Gastroesophageal sphincter (tissue), 4 donors: ENCODE data around the gene SLFNL1. TPM values are rescaled to one million over a fixed set of nuclear protein-coding genes. Genes with fewer than 3 reads are reported as not detected.

Experiments used
- ATAC-seq: fragments of 150-250 bp; one replicate; pipeline ENCODE4 v1.9.1; 2016; ENCODE audit warnings: mild to moderate bottlenecking, moderate library complexity
- H3K27ac ChIP-seq, 4 donors: fragments of 200-600 bp; sonication (generic) in 3 of 4; 1 replicate in 3 of 4; 2 replicates in 1 of 4; pipeline ENCODE4 v1.5.1; 2016 to 2019
- H3K27me3 ChIP-seq: fragments of 200-600 bp; sonication (generic); one replicate; pipeline ENCODE4 v1.5.1; 2019
- H3K36me3 ChIP-seq, 2 donors: fragments of 200-600 bp; sonication (generic); one replicate each; pipeline ENCODE4 v1.5.1; 2019; ENCODE audit warnings: control low read depth in 1 of 2
- H3K4me1 ChIP-seq, 3 donors: fragments of 200-600 bp; sonication (generic); 1 replicate in 2 of 3; 2 replicates in 1 of 3; pipeline ENCODE4 v1.5.1; 2016 to 2019; ENCODE audit warnings: control low read depth in 2 of 3
- H3K4me3 ChIP-seq, 2 donors: fragments of 200-600 bp; sonication (generic); one replicate each; pipeline ENCODE4 v1.5.1; 2019; ENCODE audit warnings: mild to moderate bottlenecking in 1 of 2, moderate library complexity in 1 of 2
- H3K9me3 ChIP-seq, 3 donors: fragments of 200-600 bp; sonication (generic); one replicate each; pipeline ENCODE4 v1.5.1; 2017 to 2019; ENCODE audit warnings: control low read depth in 2 of 3
- CTCF ChIP-seq, 4 experiments: fragments of 200-600 bp in 2 of 4; fragments of 450-650 bp in 2 of 4; sonication (generic) in 1 of 4; IDR thresholded peaks; one replicate each; pipeline ENCODE4 v1.5.1; 2017 to 2019; ENCODE audit warnings: antibody characterized with exemption in 4 of 4, mild to moderate bottlenecking in 2 of 4, moderate library complexity in 2 of 4
- EP300 ChIP-seq: sonication (generic); formaldehyde crosslinking; IDR thresholded peaks from one replicate; pipeline ENCODE4 v1.6.1; 2017; ENCODE audit warnings: antibody characterized with exemption, mild to moderate bottlenecking
- POLR2A ChIP-seq, 2 donors: fragments of 450-650 bp; IDR thresholded peaks; one replicate each; pipeline ENCODE4 v1.6.1; 2017; ENCODE audit warnings: antibody characterized with exemption in 2 of 2, mild to moderate bottlenecking in 2 of 2, moderate library complexity in 1 of 2
- POLR2AphosphoS5 ChIP-seq: sonication (generic); formaldehyde crosslinking; IDR thresholded peaks from one replicate; pipeline ENCODE4 v1.6.1; 2017; ENCODE audit warnings: antibody characterized with exemption
- WGBS, 2 donors: methylation state at CpG; one replicate each; pipeline ENCODE4 v1.1.5; 2018; ENCODE audit warnings: low coverage in 1 of 2; 5-methylcytosine and 5-hydroxymethylcytosine counted together
- total RNA-seq, 4 donors: library from RNA; depleted of rRNA; stranded (reverse); fragments of >200 nt; gene quantifications; one replicate each; pipeline ENCODE4 v1.1.0, GENCODE V29; 2016

Gene SLFNL1
- total RNA-seq, 4 donors from 2014 or later = 0.35 to 0.81 (median 0.41) TPM

- no peak overlapping the region for H3K4me3 ChIP-seq
- H3K36me3 ChIP-seq = peaks cover 0 to 82% of the 10 kb centered on the region in 2 donors
- peak; percentile 2 for ATAC-seq
- WGBS, 2 donors = 85% methylated on average over 2 of the region's 4 CpGs; no CpG with 5 or more reads in 1 of the 2 donors
- peaks cover 0 to 10% (median 0%) of the 10 kb centered on the region in 3 donors for H3K4me1 ChIP-seq
- no peak overlapping the region for H3K27ac ChIP-seq
- no peaks in the 10 kb centered on the region for H3K27me3 ChIP-seq
- TF ChIP-seq POLR2A (IDR thresholded peaks at IDR 0.05) (no peak), CTCF (IDR thresholded peaks at IDR 0.05) (no peak), EP300 (no peak), POLR2AphosphoS5 (no peak)
- no peaks in the 10 kb centered on the region for H3K9me3 ChIP-seq
Measured at GRCh38 chr1:41025979-41026819, 4.7 kb upstream of the SLFNL1 start.

DNA sequence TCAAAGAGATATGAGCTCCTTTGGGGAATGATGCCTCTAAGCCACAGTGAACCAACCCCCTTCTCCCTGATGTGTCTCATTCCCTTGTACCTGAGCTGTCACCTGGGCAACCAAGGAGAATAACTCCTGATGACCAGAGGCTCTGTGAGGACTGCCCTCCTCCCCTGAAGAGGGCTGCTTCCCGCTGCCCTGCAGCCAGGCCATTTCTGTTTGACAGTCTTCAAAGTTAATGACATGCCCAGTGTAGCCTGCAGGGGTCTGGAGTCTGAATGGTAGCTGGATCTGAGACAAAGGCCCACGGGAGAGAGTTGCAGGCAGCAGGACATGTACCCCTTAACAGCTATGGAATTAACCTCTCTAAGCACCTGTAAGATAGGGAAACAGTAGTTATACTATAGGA lies 3.4 kb upstream of the SLFNL1 start:
- TF ChIP-seq CTCF (IDR thresholded peaks at IDR 0.05) (no peak), POLR2A (IDR thresholded peaks at IDR 0.05) (no peak), POLR2AphosphoS5 (no peak), EP300 (no peak)
- no peak overlapping the region for H3K4me3 ChIP-seq
- no peak for ATAC-seq
- WGBS, 2 donors = 73 to 100% methylated on average over 1 to 2 of the region's 2 CpGs
- H3K36me3 ChIP-seq = peaks cover 0 to 70% of the 10 kb centered on the region in 2 donors
- peaks cover 0 to 11% (median 0%) of the 10 kb centered on the region in 3 donors for H3K4me1 ChIP-seq
- H3K9me3 ChIP-seq = no peaks in the 10 kb centered on the region
- H3K27me3 ChIP-seq = no peaks in the 10 kb centered on the region
- no peak overlapping the region for H3K27ac ChIP-seq

DNA sequence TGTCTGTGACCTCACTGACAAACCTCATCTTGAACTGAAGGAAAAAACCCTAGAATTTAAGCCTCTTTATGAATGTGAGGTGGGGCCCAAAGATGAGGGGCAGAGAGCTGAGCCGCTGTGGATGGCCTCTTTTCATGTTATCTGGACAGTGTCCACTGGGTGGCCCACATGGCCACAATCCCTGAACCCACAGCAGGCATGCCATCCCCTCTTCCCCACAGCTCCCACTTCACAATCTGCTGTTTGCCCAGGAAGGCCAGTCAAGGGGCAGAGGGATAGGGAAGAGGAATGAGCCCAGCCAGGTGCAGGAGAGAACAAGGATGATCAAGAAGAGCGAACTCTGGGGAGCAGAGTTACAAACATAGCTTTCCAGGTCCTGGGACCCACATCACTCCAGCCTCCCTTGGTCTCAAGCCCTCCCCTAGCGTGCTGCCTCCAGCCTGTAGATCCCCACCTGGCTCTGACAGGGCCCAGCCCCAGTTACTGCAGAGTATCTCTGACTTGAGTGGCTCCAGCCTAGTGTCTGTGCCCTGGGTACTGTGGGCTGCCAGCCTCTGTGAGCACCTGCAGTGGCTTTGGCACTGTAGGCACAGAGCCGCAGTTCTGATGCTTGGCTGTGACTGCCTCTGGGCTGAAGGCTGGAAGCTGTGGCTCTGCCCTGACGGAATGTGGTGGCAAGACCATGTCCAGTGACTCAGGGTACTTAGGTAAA lies 1.9 kb upstream of the SLFNL1 start:
- WGBS, 2 donors = 90 to 100% methylated on average over 1 to 2 of the region's 5 CpGs

GRCh38 chr1:41022424-41022823 lies 899 bp upstream of the SLFNL1 start:
- H3K36me3 ChIP-seq = peaks cover 0 to 51% of the 10 kb centered on the region in 2 donors
- H3K27me3 ChIP-seq = no peaks in the 10 kb centered on the region
- H3K4me3 ChIP-seq = no peak overlapping the region
- WGBS, 2 donors = 80 to 92% methylated on average over 1 to 5 of the region's 10 CpGs
- no peak overlapping the region for H3K27ac ChIP-seq
- peaks cover 0 to 11% (median 0%) of the 10 kb centered on the region in 3 donors for H3K4me1 ChIP-seq
- TF ChIP-seq EP300 (no peak), POLR2AphosphoS5 (no peak), CTCF (IDR thresholded peaks at IDR 0.05) (no peak), POLR2A (IDR thresholded peaks at IDR 0.05) (no peak)
- H3K9me3 ChIP-seq = no peaks in the 10 kb centered on the region
- no peak for ATAC-seq

More for the DNA sequence above, 1.9 kb upstream of the SLFNL1 start:
- no peak for ATAC-seq
- no peak for TF ChIP-seq EP300
- no peak for TF ChIP-seq POLR2A (IDR thresholded peaks at IDR 0.05)
- peak; percentile 7 for TF ChIP-seq POLR2AphosphoS5
- peak in 3 of 4 experiments; percentile 16 to 31 (median 22) for TF ChIP-seq CTCF (IDR thresholded peaks at IDR 0.05)
- Histone ChIP-seq H3K4me1 (peaks cover 0 to 11% (median 0%) of the 10 kb centered on the region in 3 donors), H3K4me3 (no peak overlapping the region), H3K27ac (no peak overlapping the region), H3K27me3 (no peaks in the 10 kb centered on the region), H3K36me3 (peaks cover 0 to 54% of the 10 kb centered on the region in 2 donors), H3K9me3 (no peaks in the 10 kb centered on the region)
